Effector memory CD8-positive, alpha-beta T cell (primary cell): Measurements from ENCODE around the gene ZNF821.
"Not testable (repeated sequence)": the region's sequence is repeated elsewhere in the genome, so short reads cannot be mapped to it uniquely, and the experiment has no call there.

Experiments
- ATAC-seq: fragments of 150-1000 bp; cut with Tn5 transposase; replicated peaks from 2 replicates; pipeline ENCODE4 v1.10.0; 2021; ENCODE audit warnings: mild to moderate bottlenecking, moderate library complexity
- DNase-seq, 3 experiments: peaks; one replicate each; pipeline ENCODE4 v3.0.0; 2021
- H3K27ac Mint-ChIP-seq, 2 donors: one replicate each; pipeline ENCODE4 v1.8.0; 2022; ENCODE audit warnings: mild to moderate bottlenecking in 2 of 2, mixed read lengths in 2 of 2, moderate library complexity in 2 of 2
- H3K27me3 Mint-ChIP-seq, 2 donors: one replicate each; pipeline ENCODE4 v1.8.0; 2022; ENCODE audit warnings: mixed read lengths in 2 of 2
- H3K36me3 Mint-ChIP-seq: one replicate; pipeline ENCODE4 v1.8.0; 2022; ENCODE audit warnings: mild to moderate bottlenecking, moderate library complexity, mixed read lengths; ENCODE audit not compliant: insufficient read depth
- H3K4me1 Mint-ChIP-seq, 2 donors: one replicate each; pipeline ENCODE4 v1.8.0; 2022; ENCODE audit warnings: low read depth in 2 of 2, mixed read lengths in 2 of 2
- H3K4me3 Mint-ChIP-seq, 2 donors: one replicate each; pipeline ENCODE4 v1.8.0; 2022; ENCODE audit warnings: mild to moderate bottlenecking in 2 of 2, mixed read lengths in 2 of 2, moderate library complexity in 2 of 2
- H3K9me3 Mint-ChIP-seq, 2 donors: one replicate each; pipeline ENCODE4 v1.8.0; 2022; ENCODE audit warnings: mixed read lengths in 2 of 2

The ZNF821 gene

DNA sequence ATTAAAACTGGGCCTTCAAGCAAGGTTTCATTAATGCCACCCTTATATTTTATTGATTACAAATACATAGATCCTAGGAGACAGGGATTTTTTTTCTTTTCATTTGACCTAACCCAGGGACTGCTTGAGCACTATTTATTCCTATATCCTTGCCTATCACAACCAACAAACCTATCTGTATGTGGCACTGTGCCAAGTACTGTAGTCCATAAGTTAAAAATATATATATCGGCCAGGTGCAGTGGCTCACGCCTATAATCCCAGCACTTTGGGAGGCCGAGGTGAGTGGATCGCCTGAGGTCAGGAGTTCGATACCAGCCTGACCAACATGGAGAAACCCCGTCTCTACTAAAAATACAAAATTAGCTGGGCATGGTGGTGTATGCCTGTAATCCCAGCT is 16.8 kb downstream of the ZNF821 start:
- peaks cover 20% of the 10 kb centered on the region for H3K36me3 Mint-ChIP-seq
- H3K4me1 Mint-ChIP-seq, result peaks cover 0 to 17% of the 10 kb centered on the region in 2 donors
- DNase-seq, ATAC-seq, H3K27ac Mint-ChIP-seq, H3K27me3 Mint-ChIP-seq, H3K9me3 Mint-ChIP-seq, H3K4me3 Mint-ChIP-seq: not testable (repeated sequence)

GRCh38 chr16:71865173-71865863 is 18.7 kb downstream of the ZNF821 start:
- Mint-ChIP-seq H3K4me3 (peak overlapping the region in 1 of 2 donors; percentile 23), H3K4me1 (peaks cover 0 to 17% of the 10 kb centered on the region in 2 donors), H3K27ac (peak overlapping the region; percentile 4 to 56), H3K36me3 (peaks cover 28% of the 10 kb centered on the region), H3K27me3 (no peaks in the 10 kb centered on the region), H3K9me3 (no peaks in the 10 kb centered on the region)
- ATAC-seq (no peak), DNase-seq (no peak)

GRCh38 chr16:71863995-71864394 is 20.0 kb downstream of the ZNF821 start:
- DNase-seq (no peak), ATAC-seq (no peak)
- Mint-ChIP-seq H3K36me3 (peaks cover 31% of the 10 kb centered on the region), H3K27me3 (no peaks in the 10 kb centered on the region), H3K9me3 (no peaks in the 10 kb centered on the region), H3K4me1 (peaks cover 2 to 13% of the 10 kb centered on the region in 2 donors), H3K4me3 (no peak overlapping the region), H3K27ac (peak overlapping the region in 1 of 2 donors; percentile 56)

- DNase-seq, result no peak
- H3K4me1 Mint-ChIP-seq, result peaks cover 17 to 37% of the 10 kb centered on the region in 2 donors
- H3K27ac Mint-ChIP-seq, result peak overlapping the region; percentile 63 to 88
- no peak overlapping the region for H3K4me3 Mint-ChIP-seq
- peaks cover 35% of the 10 kb centered on the region for H3K36me3 Mint-ChIP-seq
- ATAC-seq, result no peak
- H3K9me3 Mint-ChIP-seq, result no peaks in the 10 kb centered on the region
- H3K27me3 Mint-ChIP-seq, result no peaks in the 10 kb centered on the region
Measured at GRCh38 chr16:71859762-71860521, 24.0 kb downstream of the ZNF821 start.

DNA sequence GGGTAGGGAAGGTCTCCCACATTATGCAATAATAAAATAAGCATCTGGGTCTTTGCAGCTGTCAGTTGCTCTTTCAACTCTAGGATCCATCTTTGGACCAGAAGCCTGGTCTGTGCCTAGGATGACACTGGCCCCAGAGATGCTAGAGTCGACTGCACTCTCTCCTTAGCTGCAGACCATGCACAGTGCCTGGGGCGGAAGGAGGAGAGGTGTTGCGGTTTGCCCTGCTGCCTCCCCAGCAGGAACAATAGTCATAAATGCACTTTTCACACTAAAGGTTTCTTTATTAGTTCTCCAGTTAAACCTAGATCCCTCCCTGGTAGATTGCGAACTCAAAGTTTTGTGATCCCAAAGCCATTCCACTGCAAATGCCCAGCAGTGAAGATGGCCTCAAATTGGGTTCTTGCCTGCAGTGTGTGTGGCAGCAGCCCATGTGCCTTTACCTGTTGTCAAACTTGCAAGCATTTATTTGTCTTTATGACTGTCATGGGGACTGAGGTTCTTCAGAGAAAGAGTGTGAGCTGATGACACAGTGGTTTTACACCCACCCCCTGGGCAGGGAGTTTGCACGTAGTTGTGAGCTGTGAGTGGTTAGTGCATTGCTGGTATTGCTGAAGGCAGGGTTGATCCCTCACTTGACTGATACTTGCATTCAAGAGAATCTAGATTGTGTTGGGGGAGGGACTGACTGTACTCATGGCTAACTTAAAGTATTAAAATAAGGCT is 27.9 kb downstream of the ZNF821 start:
- H3K9me3 Mint-ChIP-seq, result no peaks in the 10 kb centered on the region
- ATAC-seq (peak; percentile 94), DNase-seq (peak; percentile 32 to 60 (median 40))
- H3K4me3 Mint-ChIP-seq, result peak overlapping the region; percentile 61 to 69
- no peaks in the 10 kb centered on the region for H3K27me3 Mint-ChIP-seq
- peaks cover 34% of the 10 kb centered on the region for H3K36me3 Mint-ChIP-seq
- peaks cover 37 to 60% of the 10 kb centered on the region in 2 donors for H3K4me1 Mint-ChIP-seq
- peak overlapping the region; percentile 90 to 92 for H3K27ac Mint-ChIP-seq

DNA sequence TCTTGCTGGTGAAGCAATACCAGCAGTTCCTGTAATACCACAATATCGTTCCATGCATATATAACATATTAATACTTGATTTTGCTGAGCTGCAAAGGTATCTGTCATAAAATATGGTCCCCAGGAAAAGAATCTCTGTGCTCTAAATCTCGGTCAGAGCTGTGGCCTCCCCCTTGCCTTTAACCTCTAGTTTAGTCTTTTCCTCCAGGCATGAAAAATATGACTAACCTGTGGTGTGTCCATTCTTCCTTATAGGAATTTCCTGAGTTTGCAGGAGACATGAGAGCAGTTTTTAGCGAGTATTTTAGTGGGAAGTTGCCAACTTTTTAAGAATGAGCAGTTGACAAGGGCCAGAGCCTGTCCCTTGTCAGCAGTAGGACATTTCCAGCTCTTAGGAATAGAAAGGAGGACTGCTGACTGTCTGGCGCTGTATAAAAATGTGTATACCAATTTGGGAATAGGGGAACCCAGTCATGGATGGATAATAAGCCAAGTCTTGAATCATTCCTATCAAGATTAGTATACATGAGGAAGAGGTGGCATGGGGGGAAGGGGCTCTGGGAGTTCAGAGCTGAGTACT is 29.5 kb downstream of the ZNF821 start:
- no peaks in the 10 kb centered on the region for H3K9me3 Mint-ChIP-seq

DNA sequence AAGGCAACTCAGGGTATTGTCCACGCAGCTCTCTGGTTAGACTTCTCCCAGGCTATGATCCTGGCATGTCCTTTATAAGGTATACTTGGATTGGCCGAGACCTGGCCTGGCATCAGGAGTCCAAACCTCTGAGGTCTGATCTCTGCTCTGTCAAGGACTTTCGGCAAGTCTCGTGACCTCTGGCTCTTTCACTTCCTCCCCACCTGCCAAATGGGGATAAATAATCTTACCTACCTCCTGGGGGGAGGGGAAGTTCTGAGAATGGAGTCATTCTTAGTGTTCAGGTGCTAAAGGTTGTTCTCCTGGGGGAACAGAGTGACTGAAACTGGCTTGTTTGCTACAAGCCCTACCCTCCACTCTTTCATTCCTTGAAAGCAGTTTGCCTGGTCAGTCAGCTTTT is 30.6 kb downstream of the ZNF821 start:
- DNase-seq (no peak), ATAC-seq (no peak)
- Mint-ChIP-seq H3K27me3 (no peaks in the 10 kb centered on the region), H3K4me3 (no peak overlapping the region), H3K9me3 (no peaks in the 10 kb centered on the region), H3K27ac (peak overlapping the region; percentile 85 to 90), H3K36me3 (peaks cover 50% of the 10 kb centered on the region), H3K4me1 (peaks cover 37 to 59% of the 10 kb centered on the region in 2 donors)

More for the DNA sequence above, 29.5 kb downstream of the ZNF821 start:
- no peaks in the 10 kb centered on the region for H3K27me3 Mint-ChIP-seq
- peak overlapping the region; percentile 90 to 92 for H3K27ac Mint-ChIP-seq
- peaks cover 40% of the 10 kb centered on the region for H3K36me3 Mint-ChIP-seq
- DNase-seq, result no peak
- peak overlapping the region; percentile 48 to 69 for H3K4me3 Mint-ChIP-seq
- ATAC-seq, result no peak
- H3K4me1 Mint-ChIP-seq, result peaks cover 37 to 63% of the 10 kb centered on the region in 2 donors

DNA sequence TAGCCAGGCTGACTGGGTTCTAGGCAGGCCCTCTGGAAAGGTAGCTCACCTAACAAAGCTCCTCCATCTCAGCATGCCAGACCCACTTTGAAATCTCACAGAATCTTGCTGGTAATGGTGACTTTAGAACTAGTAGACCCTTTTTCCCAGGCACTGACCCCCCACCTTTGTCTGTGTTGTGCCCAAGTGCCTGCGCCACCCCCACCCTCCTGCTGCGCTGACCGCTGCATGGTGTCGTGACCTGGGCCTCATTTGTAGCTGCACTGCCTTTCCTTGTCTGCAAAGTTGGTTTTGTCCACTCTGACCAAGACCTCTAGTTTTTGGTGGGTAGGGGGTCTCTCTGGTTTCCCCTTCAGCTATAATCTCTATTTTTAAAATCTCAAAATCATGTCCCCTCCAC is 31.4 kb downstream of the ZNF821 start:
- Mint-ChIP-seq H3K4me3 (no peak overlapping the region), H3K4me1 (peaks cover 39 to 65% of the 10 kb centered on the region in 2 donors), H3K27me3 (no peaks in the 10 kb centered on the region), H3K36me3 (peaks cover 55% of the 10 kb centered on the region), H3K27ac (peak overlapping the region; percentile 65 to 85), H3K9me3 (no peaks in the 10 kb centered on the region)
- DNase-seq, result no peak
- no peak for ATAC-seq

GRCh38 chr16:71852158-71852557 is 31.8 kb downstream of the ZNF821 start:
- no peaks in the 10 kb centered on the region for H3K9me3 Mint-ChIP-seq
- peaks cover 42 to 65% of the 10 kb centered on the region in 2 donors for H3K4me1 Mint-ChIP-seq
- H3K36me3 Mint-ChIP-seq, result peaks cover 55% of the 10 kb centered on the region
- DNase-seq (no peak), ATAC-seq (no peak)
- no peak overlapping the region for H3K4me3 Mint-ChIP-seq
- peak overlapping the region; percentile 65 to 85 for H3K27ac Mint-ChIP-seq
- no peaks in the 10 kb centered on the region for H3K27me3 Mint-ChIP-seq

- Mint-ChIP-seq H3K9me3 (no peaks in the 10 kb centered on the region), H3K4me1 (peaks cover 45 to 65% of the 10 kb centered on the region in 2 donors), H3K27ac (peak overlapping the region; percentile 65 to 85), H3K4me3 (no peak overlapping the region), H3K27me3 (no peaks in the 10 kb centered on the region), H3K36me3 (peaks cover 58% of the 10 kb centered on the region)
- ATAC-seq (no peak), DNase-seq (no peak)
Measured at GRCh38 chr16:71851746-71852145, 32.2 kb downstream of the ZNF821 start.

DNA sequence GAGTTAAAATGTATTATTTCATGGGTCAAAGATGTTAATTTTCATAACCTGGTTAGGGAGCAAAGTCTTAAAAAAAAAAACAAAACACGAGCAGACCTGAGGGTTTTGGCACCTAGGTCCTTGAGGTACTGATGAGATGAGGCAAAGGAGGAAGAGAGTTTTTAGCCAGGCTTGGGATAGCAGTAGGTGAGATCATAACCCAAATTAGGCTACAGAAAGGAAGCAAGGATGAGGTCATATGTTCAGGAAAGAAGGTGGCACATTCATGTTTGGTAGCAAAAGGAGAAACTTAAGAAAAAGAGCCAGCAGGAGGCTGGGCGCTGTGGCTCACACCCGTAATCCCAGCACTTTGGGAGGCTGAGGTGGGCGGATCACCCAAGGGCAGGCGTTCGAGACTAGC is 35.4 kb downstream of the ZNF821 start:
- Mint-ChIP-seq H3K9me3 (no peaks in the 10 kb centered on the region), H3K36me3 (peaks cover 68% of the 10 kb centered on the region), H3K4me3 (no peak overlapping the region), H3K27me3 (no peaks in the 10 kb centered on the region), H3K4me1 (peaks cover 32 to 52% of the 10 kb centered on the region in 2 donors), H3K27ac (no peak overlapping the region)
- no peak for DNase-seq
- ATAC-seq, result no peak

DNA sequence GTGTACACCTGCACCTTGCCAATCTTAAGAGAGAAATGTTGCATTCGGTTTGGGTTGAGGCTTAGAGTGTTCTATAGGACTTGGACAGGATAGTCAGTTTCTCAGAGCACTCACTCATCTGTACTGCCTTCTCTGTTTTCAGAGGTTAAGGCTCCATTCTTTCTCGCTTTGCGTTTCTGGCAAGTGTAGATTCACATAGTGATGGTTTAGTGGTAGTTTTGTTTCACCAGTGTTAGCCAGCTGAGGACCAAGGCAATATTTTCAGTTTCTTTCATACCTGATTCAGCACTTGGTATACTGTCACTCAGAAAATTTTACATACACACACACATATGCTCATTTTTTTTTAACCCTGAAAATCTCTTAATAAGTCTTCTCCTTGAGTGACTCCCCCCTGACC is 36.9 kb downstream of the ZNF821 start:
- Mint-ChIP-seq H3K27ac (peak overlapping the region; percentile 97 to 98), H3K27me3 (no peaks in the 10 kb centered on the region), H3K36me3 (peaks cover 57% of the 10 kb centered on the region), H3K4me1 (peaks cover 22 to 43% of the 10 kb centered on the region in 2 donors), H3K9me3 (no peaks in the 10 kb centered on the region), H3K4me3 (peak overlapping the region; percentile 94 to 98)
- DNase-seq (no peak), ATAC-seq (no peak)

DNA sequence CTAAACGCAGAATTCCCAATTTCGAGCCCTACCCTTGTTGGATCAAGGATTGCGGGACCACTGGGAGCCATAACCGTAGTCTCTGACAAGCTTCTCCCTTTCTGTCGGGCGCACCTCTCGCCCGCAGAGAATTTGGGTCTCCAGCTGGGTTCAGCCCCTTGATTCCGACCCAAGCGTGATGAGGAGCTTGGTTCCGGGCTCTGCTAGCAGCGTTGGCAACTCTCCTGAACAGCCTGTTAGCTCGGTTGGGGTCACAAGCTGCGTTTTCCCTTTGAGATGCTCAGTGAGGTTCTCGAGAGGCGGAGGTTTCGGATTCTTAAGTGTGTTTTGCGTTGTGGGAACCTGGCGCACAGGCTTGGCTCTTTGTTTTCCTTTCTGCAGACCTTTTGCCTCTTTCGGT is 37.6 kb downstream of the ZNF821 start:
- Mint-ChIP-seq H3K36me3 (peaks cover 51% of the 10 kb centered on the region), H3K9me3 (no peaks in the 10 kb centered on the region), H3K4me3 (peak overlapping the region; percentile 94 to 98), H3K27me3 (no peaks in the 10 kb centered on the region), H3K4me1 (peaks cover 19 to 38% of the 10 kb centered on the region in 2 donors), H3K27ac (peak overlapping the region; percentile 97 to 98)
- DNase-seq (peak in 2 of 3 experiments; percentile 7 to 17), ATAC-seq (no peak)
